OCI-LY7 (cell line): ENCODE measurements around the gene AUTS2. TPM values are rescaled to one million over a fixed set of nuclear protein-coding genes. Genes with fewer than 3 reads are reported as not detected.
A peak's percentile ranks its signal among the peaks of the same experiment; 100 is the strongest.

Source experiments
- BruUV-seq: library from RNA; stranded (reverse); fragments of 400-500 nt; replicated peaks from 2 replicates; lab custom pipeline; 2021; lab: Mats Ljungman, UMichigan
- CTCF ChIA-PET: fragments of 300-600 bp; sonication (Branson Sonifier 250); formaldehyde crosslinking; loops from one replicate; lab custom pipeline; 2022; ENCODE audit warnings: antibody characterized with exemption; ENCODE audit not compliant: unreplicated experiment; lab: Charles Lee
- POLR2A ChIA-PET: fragments of 300-600 bp; sonication (Branson Sonifier 250); formaldehyde crosslinking; loops from one replicate; lab custom pipeline; 2022; ENCODE audit warnings: antibody characterized with exemption; lab: Charles Lee
- DNase-seq: peaks from one replicate; pipeline ENCODE4 v3.0.0-alpha.2; 2015; ENCODE audit warnings: low spot score
- H2AFZ ChIP-seq: fragments of 200-600 bp; sonication (generic), shearing (Covaris generic); 2 replicates; pipeline ENCODE4 v1.6.1; 2014; ENCODE audit warnings: mild to moderate bottlenecking, antibody characterized with exemption, low read length, moderate library complexity
- H3K27ac ChIP-seq: fragments of 200-600 bp; sonication (generic); 2 replicates; pipeline ENCODE4 v1.5.1; 2014; ENCODE audit warnings: mixed run types, low read depth, mild to moderate bottlenecking, moderate library complexity, low read length, inconsistent platforms; ENCODE audit not compliant: poor library complexity, severe bottlenecking
- H3K36me3 ChIP-seq: fragments of 200-600 bp; sonication (generic); 2 replicates; pipeline ENCODE4 v1.6.1; 2014; ENCODE audit warnings: mild to moderate bottlenecking, antibody characterized with exemption, low read length, moderate library complexity, mixed read lengths; ENCODE audit not compliant: insufficient read depth
- H3K4me1 ChIP-seq: fragments of 200-600 bp; sonication (generic); 2 replicates; pipeline ENCODE4 v1.5.1; 2014; ENCODE audit warnings: mild to moderate bottlenecking, low read length; ENCODE audit not compliant: insufficient read depth, poor library complexity, severe bottlenecking
- H3K4me2 ChIP-seq: fragments of 200-600 bp; sonication (generic); 2 replicates; pipeline ENCODE4 v1.6.1; 2014; ENCODE audit warnings: mild to moderate bottlenecking, low read length
- H3K4me3 ChIP-seq: fragments of 200-600 bp; sonication (generic); 2 replicates; pipeline ENCODE4 v1.5.1; 2014; ENCODE audit warnings: mild to moderate bottlenecking, low read depth, low read length; ENCODE audit not compliant: poor library complexity, severe bottlenecking
- H3K79me2 ChIP-seq: fragments of 200-600 bp; sonication (generic); 2 replicates; pipeline ENCODE4 v1.6.1; 2016; ENCODE audit warnings: low read depth, mild to moderate bottlenecking, low read length, moderate library complexity, mixed read lengths; ENCODE audit not compliant: insufficient read depth
- H3K9me2 ChIP-seq: fragments of 200-600 bp; sonication (generic); 2 replicates; pipeline ENCODE4 v1.6.1; 2016; ENCODE audit warnings: mild to moderate bottlenecking, low read length, mixed read lengths; ENCODE audit not compliant: insufficient read depth
- H3K9me3 ChIP-seq: fragments of 200-600 bp; sonication (generic); 2 replicates; pipeline ENCODE4 v1.6.1; 2014; ENCODE audit warnings: mild to moderate bottlenecking, mixed run types, low read length, mixed read lengths
- H4K20me1 ChIP-seq: fragments of 200-600 bp; sonication (generic); 2 replicates; pipeline ENCODE4 v1.6.1; 2014; ENCODE audit warnings: mild to moderate bottlenecking, antibody characterized with exemption, low read length, moderate library complexity, mixed read lengths; ENCODE audit not compliant: insufficient read depth
- CTCF ChIP-seq: fragments of 200-600 bp; sonication (generic); conservative IDR thresholded peaks from 2 replicates; pipeline ENCODE4 v1.5.1; 2014; ENCODE audit warnings: mild to moderate bottlenecking, antibody characterized with exemption, low read length, moderate library complexity, mixed read lengths
- EZH2phosphoT487 ChIP-seq: fragments of 200-600 bp; sonication (generic); IDR thresholded peaks from 2 replicates; pipeline ENCODE4 v1.6.1; 2018; ENCODE audit warnings: low read depth, borderline replicate concordance, mild to moderate bottlenecking, mixed run types, antibody characterized with exemption, low read length, moderate library complexity, mixed read lengths
- intact Hi-C: fragments of 100-400 bp; cut with micrococcal nuclease; formaldehyde crosslinking; loops from one replicate; pipeline ENCODE4 v1.10.0; 2022; ENCODE audit not compliant: unreplicated experiment
- total RNA-seq, 2 experiments: library from RNA; depleted of rRNA in 1 of 2; stranded (reverse); fragments of >200 nt in 1 of 2; shearing (Covaris generic) in 1 of 2; gene quantifications; 2 replicates each; pipeline ENCODE4 v1.2.3, GENCODE V29; 2014 to 2022

AUTS2 gene
- total RNA-seq, 2 experiments from 2014 or later = 37.9 to 78.5 TPM

DNA sequence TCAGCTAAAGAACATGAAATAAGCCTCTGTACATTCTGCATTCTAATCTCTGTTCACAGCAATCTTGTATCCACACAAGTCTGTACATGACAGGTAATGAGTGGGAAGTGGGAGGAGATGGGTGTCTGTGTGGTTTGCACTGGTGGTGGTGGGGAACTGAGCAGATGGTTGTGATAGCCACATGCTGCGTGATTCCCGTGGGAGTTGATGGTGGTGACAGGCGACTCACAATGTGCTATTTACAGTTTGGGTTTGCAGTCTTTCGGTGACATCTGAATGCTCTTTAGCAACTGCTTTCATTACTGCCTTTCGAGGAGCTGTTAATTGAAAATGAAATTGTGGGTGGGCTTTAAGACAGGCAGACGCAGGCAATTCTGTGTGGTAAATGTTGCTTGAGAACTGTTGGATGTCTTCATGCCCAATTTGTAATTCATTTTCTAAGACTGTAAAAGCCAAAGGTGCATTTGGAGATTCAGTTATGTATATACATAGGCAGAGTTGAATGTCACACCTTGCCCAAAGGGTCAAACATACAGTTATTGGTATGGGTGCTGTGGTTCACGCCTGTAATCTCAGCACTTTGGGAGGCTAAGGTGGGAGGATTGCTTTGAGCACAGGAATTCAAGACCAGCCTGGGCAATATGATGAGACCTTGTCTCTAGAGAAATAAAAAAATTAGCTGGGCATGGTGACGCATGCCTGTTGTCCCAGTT, 308.2 kb downstream of the AUTS2 start:
- no peak for TF ChIP-seq EZH2phosphoT487
- TF ChIP-seq CTCF = no peak
- H2AFZ ChIP-seq = no peak overlapping the region
- no peaks in the 10 kb centered on the region for H4K20me1 ChIP-seq
- H3K36me3 ChIP-seq = peaks cover 12% of the 10 kb centered on the region
- intact Hi-C loops = no loop called here
- no peaks in the 10 kb centered on the region for H3K9me2 ChIP-seq
- no peaks in the 10 kb centered on the region for H3K79me2 ChIP-seq
- no peak overlapping the region for H3K27ac ChIP-seq
- DNase-seq = peak; percentile 62
- ChIA-PET CTCF (no interaction called here), POLR2A (no interaction called here)
- no peak overlapping the region for H3K4me3 ChIP-seq
- BruUV-seq = no TSS peak
- peaks cover 10% of the 10 kb centered on the region for H3K9me3 ChIP-seq
- H3K4me2 ChIP-seq = peak overlapping the region; percentile 16
- peaks cover 9% of the 10 kb centered on the region for H3K4me1 ChIP-seq

DNA sequence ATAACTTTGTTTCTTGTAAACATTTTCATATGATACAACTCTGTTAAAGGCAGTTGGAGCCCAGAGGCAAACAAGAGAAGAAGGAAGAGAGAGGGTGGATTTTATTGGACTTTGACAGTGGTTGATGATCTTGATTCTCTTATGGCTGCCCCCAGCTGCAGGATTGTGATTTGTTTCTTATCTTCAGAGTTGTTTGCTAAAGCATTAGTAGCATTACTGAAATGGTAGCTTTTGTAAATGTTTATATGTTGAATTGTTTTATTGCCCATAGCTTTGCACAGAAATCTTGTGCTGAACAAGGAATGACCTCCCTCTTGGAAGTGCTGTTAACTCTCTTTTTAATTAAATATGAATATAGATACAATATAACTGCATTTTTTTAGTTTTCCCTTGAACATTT, 309.4 kb downstream of the AUTS2 start:
- Histone ChIP-seq H3K4me3 (no peak overlapping the region), H4K20me1 (no peaks in the 10 kb centered on the region), H2AFZ (no peak overlapping the region), H3K4me1 (peaks cover 9% of the 10 kb centered on the region), H3K27ac (no peak overlapping the region), H3K4me2 (no peak overlapping the region), H3K36me3 (peaks cover 19% of the 10 kb centered on the region), H3K9me2 (no peaks in the 10 kb centered on the region), H3K9me3 (peaks cover 15% of the 10 kb centered on the region), H3K79me2 (no peaks in the 10 kb centered on the region)
- TF ChIP-seq CTCF (no peak), EZH2phosphoT487 (no peak)
- CTCF ChIA-PET = no interaction called here
- intact Hi-C loops = no loop called here
- POLR2A ChIA-PET = interaction anchor here (0.5 kb wide), 1 partner anchor 142 kb away, joined by 5 read pairs; no protein-coding TSS in a partner anchor
- BruUV-seq = no TSS peak
- no peak for DNase-seq

GRCh38 chr7:69908454-69908853, 310.2 kb downstream of the AUTS2 start:
- DNase-seq = no peak
- ChIA-PET CTCF (no interaction called here), POLR2A (interaction anchor here (0.6 to 1.7 kb wide), 2 partner anchors 12 to 84 kb away, joined by 3 read pairs; no protein-coding TSS in a partner anchor)
- no peak overlapping the region for H3K4me3 ChIP-seq
- peaks cover 15% of the 10 kb centered on the region for H3K9me3 ChIP-seq
- peaks cover 9% of the 10 kb centered on the region for H3K4me1 ChIP-seq
- TF ChIP-seq EZH2phosphoT487 (no peak), CTCF (no peak)
- H3K27ac ChIP-seq = no peak overlapping the region
- no peaks in the 10 kb centered on the region for H3K79me2 ChIP-seq
- H3K36me3 ChIP-seq = peaks cover 19% of the 10 kb centered on the region
- BruUV-seq = no TSS peak
- no peak overlapping the region for H3K4me2 ChIP-seq
- H2AFZ ChIP-seq = no peak overlapping the region
- no peaks in the 10 kb centered on the region for H4K20me1 ChIP-seq
- no peaks in the 10 kb centered on the region for H3K9me2 ChIP-seq
- intact Hi-C loops = no loop called here
